NCI-H1930 (cell line): ENCODE results near the gene TMEM127.

Source experiments
- DNase-seq, 2 experiments: peaks; one replicate each; lab custom pipeline; 2025; lab: John Stamatoyannopoulos, UW

Gene TMEM127

GRCh38 chr2:96205888-96206287, 59.9 kb downstream of the TMEM127 start:
- DNase-seq = no peak

GRCh38 chr2:96204836-96205624, 60.8 kb downstream of the TMEM127 start:
- no peak for DNase-seq

- no peak for DNase-seq
Observed at GRCh38 chr2:96203130-96204028, 62.4 kb downstream of the TMEM127 start.

GRCh38 chr2:96202152-96202854, 63.5 kb downstream of the TMEM127 start:
- DNase-seq = no peak

- DNase-seq = no peak
Observed at GRCh38 chr2:96201338-96201737, 64.5 kb downstream of the TMEM127 start.

- no peak for DNase-seq
Observed at GRCh38 chr2:96198921-96199320, 66.9 kb downstream of the TMEM127 start.
